ENCODE data around the gene FBXO31.

Gene FBXO31

GRCh38 chr16:87383505-87384161 lies at the start of gene FBXO31:
Gene FBXO31, minus strand, starts transcription at chr16:87383776. Its CDS starts 32 bp downstream, at chr16:87383744.
- TF ChIP-seq CTCF (IDR thresholded peaks at IDR 0.05; ENCODE audit: low read depth, low read length, missing control alignments): no peak
- DNase-seq (ENCODE audit: low read depth): peak; percentile 73
- peak within 1 kb of the TSS; percentile 81 for H3K4me3 ChIP-seq (ENCODE audit: low read depth, low read length)

GRCh38 chr16:87432330-87432915 lies 48.8 kb upstream of the FBXO31 start:
- no peak for DNase-seq (ENCODE audit: low read depth)
- H3K4me3 ChIP-seq (ENCODE audit: low read depth, low read length): no peak overlapping the region
- no peak for TF ChIP-seq CTCF (IDR thresholded peaks at IDR 0.05; ENCODE audit: low read depth, low read length, missing control alignments)

GRCh38 chr16:87431926-87432325 lies 48.4 kb upstream of the FBXO31 start:
- no peak overlapping the region for H3K4me3 ChIP-seq (ENCODE audit: low read depth, low read length)
- TF ChIP-seq CTCF (IDR thresholded peaks at IDR 0.05; ENCODE audit: low read depth, low read length, missing control alignments): no peak
- no peak for DNase-seq (ENCODE audit: low read depth)

- no peak for TF ChIP-seq CTCF (IDR thresholded peaks at IDR 0.05; ENCODE audit: low read depth, low read length, missing control alignments)
- no peak for DNase-seq (ENCODE audit: low read depth)
- no peak overlapping the region for H3K4me3 ChIP-seq (ENCODE audit: low read depth, low read length)
Observed at GRCh38 chr16:87426423-87427215, 43.0 kb upstream of the FBXO31 start.

GRCh38 chr16:87425941-87426340 lies 42.4 kb upstream of the FBXO31 start:
- no peak for TF ChIP-seq CTCF (IDR thresholded peaks at IDR 0.05; ENCODE audit: low read depth, low read length, missing control alignments)
- no peak overlapping the region for H3K4me3 ChIP-seq (ENCODE audit: low read depth, low read length)
- DNase-seq (ENCODE audit: low read depth): no peak

GRCh38 chr16:87424266-87424665 lies 40.7 kb upstream of the FBXO31 start:
- no peak for TF ChIP-seq CTCF (IDR thresholded peaks at IDR 0.05; ENCODE audit: low read depth, low read length, missing control alignments)
- DNase-seq (ENCODE audit: low read depth): no peak
- no peak overlapping the region for H3K4me3 ChIP-seq (ENCODE audit: low read depth, low read length)

All from GM12864 (cell line).